Panc1 (cell line): Measurements from ENCODE around the gene CADM4. TPM values are rescaled to one million over a fixed set of nuclear protein-coding genes. Genes with fewer than 3 reads are reported as not detected.

ENCODE experiments used
- ATAC-seq: fragments of 200-7000 bp; cut with Tn5 transposase; 2 replicates; pipeline ENCODE4 v1.9.1; 2020; ENCODE audit warnings: mild to moderate bottlenecking, moderate library complexity
- BruUV-seq: library from RNA; stranded (reverse); fragments of 400-500 nt; replicated peaks from 2 replicates; lab custom pipeline; 2021; lab: Mats Ljungman, UMichigan
- CTCF ChIA-PET: fragments of 300-600 bp; sonication (Branson Sonifier 250); formaldehyde crosslinking; loops from one replicate; lab custom pipeline; 2022; ENCODE audit warnings: antibody characterized with exemption; lab: Charles Lee
- POLR2A ChIA-PET: fragments of 300-600 bp; sonication (Branson Sonifier 250); formaldehyde crosslinking; loops from one replicate; lab custom pipeline; 2022; ENCODE audit warnings: antibody characterized with exemption; lab: Charles Lee
- DNase-seq: peaks from one replicate; pipeline ENCODE4 v3.0.0-alpha.2; 2010; ENCODE audit warnings: low read depth, low spot score
- H3K27ac ChIP-seq: 2 replicates; pipeline ENCODE4 v1.5.1; 2011; ENCODE audit warnings: mild to moderate bottlenecking, low read length, inconsistent platforms
- H3K27me3 ChIP-seq: fragments of 200-500 bp; sonication (Bioruptor generic); 2 replicates; pipeline ENCODE4 v1.6.0; 2014; ENCODE audit warnings: low read length, inconsistent platforms; ENCODE audit not compliant: control insufficient read depth, insufficient read depth
- H3K36me3 ChIP-seq: fragments of 200-500 bp; sonication (Bioruptor generic); 2 replicates; pipeline ENCODE4 v1.5.1; 2014; ENCODE audit warnings: inconsistent platforms, mild to moderate bottlenecking, low read length, moderate library complexity; ENCODE audit not compliant: control insufficient read depth, insufficient read depth
- H3K4me1 ChIP-seq: 2 replicates; pipeline ENCODE4 v1.5.1; 2011; ENCODE audit warnings: inconsistent platforms, mild to moderate bottlenecking, low read length, moderate library complexity; ENCODE audit not compliant: control insufficient read depth, insufficient read depth
- H3K4me3 ChIP-seq, 2 experiments: 2 replicates each; pipeline ENCODE4 v1.5.1; 2011 to 2012; ENCODE audit warnings: low read depth in 2 of 2, low read length in 2 of 2, mild to moderate bottlenecking in 2 of 2, inconsistent platforms in 1 of 2, moderate library complexity in 1 of 2
- H3K9me3 ChIP-seq: fragments of 200-500 bp; sonication (Bioruptor generic); 2 replicates; pipeline ENCODE4 v1.5.1; 2014; ENCODE audit warnings: low read depth, mild to moderate bottlenecking, inconsistent platforms, low read length, moderate library complexity; ENCODE audit not compliant: control insufficient read depth, insufficient read depth
- POLR2AphosphoS5 ChIP-seq: IDR thresholded peaks from 2 replicates; pipeline ENCODE4 v1.6.1; 2012; ENCODE audit warnings: mild to moderate bottlenecking, low read depth, low read length, moderate library complexity
- REST ChIP-seq, 2 experiments: IDR thresholded peaks; 2 replicates each; pipeline ENCODE4 v1.6.1; 2011 to 2012; ENCODE audit warnings: low read depth in 2 of 2, control low read depth in 1 of 2, low read length in 1 of 2, mild to moderate bottlenecking in 1 of 2, moderate library complexity in 1 of 2; ENCODE audit not compliant: insufficient read depth in 1 of 2
- SIN3A ChIP-seq: IDR thresholded peaks from 2 replicates; pipeline ENCODE4 v1.6.1; 2012; ENCODE audit warnings: low read depth, mild to moderate bottlenecking, low read length, moderate library complexity, borderline replicate concordance; ENCODE audit not compliant: insufficient read depth
- TCF7L2 ChIP-seq: IDR thresholded peaks from 2 replicates; pipeline ENCODE4 v1.6.1; 2011; ENCODE audit warnings: mild to moderate bottlenecking, low read depth, low read length, inconsistent platforms
- in situ Hi-C: cut with HindIII; loops from 2 replicates; pipeline ENCODE4 v1.10.0; 2016; ENCODE audit warnings: low sequenced_read_pairs, low pct_unique_long_range_greater_than_20kb
- intact Hi-C: fragments of 100-400 bp; cut with micrococcal nuclease; formaldehyde crosslinking; loops from one replicate; pipeline ENCODE4 v1.10.0; 2022; ENCODE audit not compliant: unreplicated experiment
- total RNA-seq: library from RNA; stranded (reverse); gene quantifications from one replicate; pipeline ENCODE4 v1.2.1, GENCODE V29; 2021; ENCODE audit not compliant: unreplicated experiment
- TF ChIP-seq, protein P1 (sequence below): fragments of 450-650 bp; IDR thresholded peaks from 2 replicates; pipeline ENCODE4 v1.5.1; 2017; ENCODE audit warnings: mild to moderate bottlenecking

The CADM4 gene
- total RNA-seq, 1 experiment from 2014 or later, result 2.7 TPM

- in situ Hi-C loops, result no loop called here
- Histone ChIP-seq H3K4me3 (no peak overlapping the region), H3K27me3 (no peaks in the 10 kb centered on the region), H3K9me3 (no peaks in the 10 kb centered on the region), H3K27ac (no peak overlapping the region), H3K4me1 (no peaks in the 10 kb centered on the region), H3K36me3 (no peaks in the 10 kb centered on the region)
- no peak for TF ChIP-seq REST (IDR thresholded peaks at IDR 0.05; ENCODE audit: insufficient read depth in 1 of 2, low read depth in 2 of 2, low read length in 1 of 2)
- DNase-seq (no peak), ATAC-seq (no peak)
- ChIA-PET CTCF (no interaction called here), POLR2A (no interaction called here)
- intact Hi-C loops, result no loop called here
- no TSS peak for BruUV-seq
Observed at GRCh38 chr19:43607238-43608205, 32.1 kb downstream of the CADM4 start.

DNA sequence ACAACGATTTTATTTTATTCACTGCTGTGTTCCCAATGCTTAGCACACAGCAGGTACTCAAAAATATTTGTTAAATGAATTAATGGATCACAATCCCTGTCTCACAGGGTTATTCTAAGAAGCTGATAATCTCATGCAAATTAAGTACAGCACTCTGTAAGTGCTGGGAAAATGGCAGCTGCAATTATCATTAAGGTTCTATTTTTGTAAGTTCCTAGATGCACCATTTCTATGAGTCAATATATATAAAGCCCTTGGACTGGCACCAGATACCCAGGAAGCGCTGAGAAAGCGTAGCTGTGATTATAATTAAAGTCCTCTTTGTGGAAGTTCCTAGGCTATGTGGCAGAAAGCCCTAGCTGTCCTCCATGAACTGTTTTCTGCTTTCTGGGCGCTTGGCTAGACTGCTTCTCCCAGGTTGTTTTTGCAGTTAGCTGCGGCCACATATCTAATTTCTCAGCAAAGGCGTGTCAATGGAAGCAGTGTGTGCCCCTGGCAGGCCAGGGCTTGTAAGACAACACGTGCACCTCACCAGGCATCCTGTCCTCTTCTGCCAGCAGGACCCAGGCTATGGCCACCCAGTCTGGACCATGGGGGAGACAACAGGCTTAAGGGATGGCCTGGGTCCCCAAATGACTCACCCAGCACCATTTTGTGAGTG, 33.0 kb downstream of the CADM4 start:
- DNase-seq (no peak), ATAC-seq (no peak)
- ChIA-PET POLR2A (no interaction called here), CTCF (no interaction called here)
- no peaks in the 10 kb centered on the region for H3K36me3 ChIP-seq
- no peak for TF ChIP-seq TCF7L2
- no peak for TF ChIP-seq SIN3A
- no peak for TF ChIP-seq REST (IDR thresholded peaks at IDR 0.05; ENCODE audit: insufficient read depth in 1 of 2, low read depth in 2 of 2, low read length in 1 of 2)
- TF ChIP-seq POLR2AphosphoS5, result no peak
- TF ChIP-seq, protein P1, sequence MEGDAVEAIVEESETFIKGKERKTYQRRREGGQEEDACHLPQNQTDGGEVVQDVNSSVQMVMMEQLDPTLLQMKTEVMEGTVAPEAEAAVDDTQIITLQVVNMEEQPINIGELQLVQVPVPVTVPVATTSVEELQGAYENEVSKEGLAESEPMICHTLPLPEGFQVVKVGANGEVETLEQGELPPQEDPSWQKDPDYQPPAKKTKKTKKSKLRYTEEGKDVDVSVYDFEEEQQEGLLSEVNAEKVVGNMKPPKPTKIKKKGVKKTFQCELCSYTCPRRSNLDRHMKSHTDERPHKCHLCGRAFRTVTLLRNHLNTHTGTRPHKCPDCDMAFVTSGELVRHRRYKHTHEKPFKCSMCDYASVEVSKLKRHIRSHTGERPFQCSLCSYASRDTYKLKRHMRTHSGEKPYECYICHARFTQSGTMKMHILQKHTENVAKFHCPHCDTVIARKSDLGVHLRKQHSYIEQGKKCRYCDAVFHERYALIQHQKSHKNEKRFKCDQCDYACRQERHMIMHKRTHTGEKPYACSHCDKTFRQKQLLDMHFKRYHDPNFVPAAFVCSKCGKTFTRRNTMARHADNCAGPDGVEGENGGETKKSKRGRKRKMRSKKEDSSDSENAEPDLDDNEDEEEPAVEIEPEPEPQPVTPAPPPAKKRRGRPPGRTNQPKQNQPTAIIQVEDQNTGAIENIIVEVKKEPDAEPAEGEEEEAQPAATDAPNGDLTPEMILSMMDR, result no peak
- no peaks in the 10 kb centered on the region for H3K4me1 ChIP-seq
- in situ Hi-C loops (no loop called here), intact Hi-C loops (no loop called here)
- H3K9me3 ChIP-seq, result no peaks in the 10 kb centered on the region
- no peaks in the 10 kb centered on the region for H3K27me3 ChIP-seq
- H3K4me3 ChIP-seq, result no peak overlapping the region
- BruUV-seq, result no TSS peak
- H3K27ac ChIP-seq, result no peak overlapping the region
